ENCODE measurements around the gene NTNG1.

The NTNG1 gene

GRCh38 chr1:107454791-107455190, 314.0 kb downstream of the NTNG1 start:
- H3K27ac ChIP-seq (replicated peaks) = no peak overlapping the region
- TF ChIP-seq SPI1 (IDR thresholded peaks at IDR 0.05; ENCODE audit: borderline replicate concordance, low read depth) = no peak
- TF ChIP-seq CTCF (IDR thresholded peaks at IDR 0.05; ENCODE audit: insufficient read depth, low read length) = no peak
- DNase-seq (ENCODE audit: low read depth in 1 of 2, low spot score in 1 of 2) = peak in 1 of 2 experiments; percentile 16
- H3K27me3 ChIP-seq (ENCODE audit: insufficient read depth, poor library complexity, severe bottlenecking) = no peaks in the 10 kb centered on the region
- H3K4me3 ChIP-seq (replicated peaks; ENCODE audit: insufficient read depth, low read length) = no peak overlapping the region

DNA sequence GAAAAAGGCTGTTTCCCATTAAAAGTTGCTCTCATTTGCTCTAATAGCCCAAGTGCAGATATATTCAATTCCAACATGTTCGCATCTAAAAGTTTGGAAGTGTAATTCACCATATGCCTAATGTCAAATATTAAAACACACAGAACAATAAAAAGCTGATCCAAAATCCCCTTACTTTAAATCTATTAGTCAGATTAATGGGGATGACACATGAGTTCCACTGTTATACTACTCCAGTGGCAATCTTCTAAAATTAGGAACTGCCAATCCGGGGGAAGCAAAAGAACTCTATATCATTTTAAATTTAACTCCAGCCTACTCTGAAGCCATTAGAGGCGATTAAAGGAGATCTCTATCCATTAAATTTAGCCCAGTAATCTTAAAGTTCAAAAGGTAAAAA, 317.1 kb downstream of the NTNG1 start:
- H3K4me3 ChIP-seq (replicated peaks; ENCODE audit: insufficient read depth, low read length) = no peak overlapping the region
- no peak overlapping the region for H3K27ac ChIP-seq (replicated peaks)
- no peak for DNase-seq (ENCODE audit: low read depth in 1 of 2, low spot score in 1 of 2)
- H3K27me3 ChIP-seq (ENCODE audit: insufficient read depth, poor library complexity, severe bottlenecking) = no peaks in the 10 kb centered on the region
- no peak for TF ChIP-seq SPI1 (IDR thresholded peaks at IDR 0.05; ENCODE audit: borderline replicate concordance, low read depth)

- no peak overlapping the region for H3K27ac ChIP-seq (replicated peaks)
- H3K27me3 ChIP-seq (ENCODE audit: insufficient read depth, poor library complexity, severe bottlenecking) = peaks cover 4% of the 10 kb centered on the region
- DNase-seq (ENCODE audit: low read depth in 1 of 2, low spot score in 1 of 2) = no peak
- H3K4me3 ChIP-seq (replicated peaks; ENCODE audit: insufficient read depth, low read length) = no peak overlapping the region
- TF ChIP-seq SPI1 (IDR thresholded peaks at IDR 0.05; ENCODE audit: borderline replicate concordance, low read depth) (no peak), POLR2AphosphoS5 (IDR thresholded peaks at IDR 0.05; ENCODE audit: low read depth) (no peak), REST (IDR thresholded peaks at IDR 0.05; ENCODE audit: insufficient replicate concordance, low read depth) (no peak), GABPA (IDR thresholded peaks at IDR 0.05; ENCODE audit: low read depth) (no peak), CTCF (IDR thresholded peaks at IDR 0.05; ENCODE audit: insufficient read depth, low read length) (no peak)
Observed at GRCh38 chr1:107459204-107459904, 318.5 kb downstream of the NTNG1 start.

DNA sequence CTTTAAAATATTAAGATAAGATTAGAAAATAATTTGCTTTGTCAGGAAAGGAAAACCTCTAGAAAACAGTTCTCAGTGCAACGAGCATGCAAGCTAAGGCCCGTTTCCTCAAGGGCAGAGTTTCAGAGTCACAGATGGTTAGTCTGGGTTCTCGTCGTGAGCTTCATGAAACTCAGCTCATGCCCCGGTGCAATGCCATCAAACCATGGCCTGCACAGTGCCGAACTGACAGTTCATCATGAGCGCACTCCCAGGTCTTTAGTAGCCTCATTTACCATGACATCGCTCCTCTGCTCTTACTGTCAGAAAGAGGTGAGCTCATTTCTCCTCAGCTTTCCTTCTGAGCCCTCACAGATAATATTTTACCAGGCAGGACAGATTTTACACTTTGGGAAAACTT, 319.2 kb downstream of the NTNG1 start:
- no peak for DNase-seq (ENCODE audit: low read depth in 1 of 2, low spot score in 1 of 2)

More for the DNA sequence above, 319.2 kb downstream of the NTNG1 start:
- Histone ChIP-seq H3K4me3 (replicated peaks; ENCODE audit: insufficient read depth, low read length) (no peak overlapping the region), H3K27me3 (ENCODE audit: insufficient read depth, poor library complexity, severe bottlenecking) (peaks cover 4% of the 10 kb centered on the region), H3K27ac (replicated peaks) (no peak overlapping the region)
- no peak for TF ChIP-seq POLR2AphosphoS5 (IDR thresholded peaks at IDR 0.05; ENCODE audit: low read depth)
- no peak for TF ChIP-seq SPI1 (IDR thresholded peaks at IDR 0.05; ENCODE audit: borderline replicate concordance, low read depth)
- TF ChIP-seq GABPA (IDR thresholded peaks at IDR 0.05; ENCODE audit: low read depth) = no peak
- TF ChIP-seq REST (IDR thresholded peaks at IDR 0.05; ENCODE audit: insufficient replicate concordance, low read depth) = no peak
- no peak for TF ChIP-seq CTCF (IDR thresholded peaks at IDR 0.05; ENCODE audit: insufficient read depth, low read length)
